ENCODE data around the gene LMF2. TPM values are rescaled to one million over a fixed set of nuclear protein-coding genes. Genes with fewer than 3 reads are reported as not detected.

The LMF2 gene
- total RNA-seq, 4 donors from 2014 or later, result 50.8 to 54.9 (median 51.7) TPM

DNA sequence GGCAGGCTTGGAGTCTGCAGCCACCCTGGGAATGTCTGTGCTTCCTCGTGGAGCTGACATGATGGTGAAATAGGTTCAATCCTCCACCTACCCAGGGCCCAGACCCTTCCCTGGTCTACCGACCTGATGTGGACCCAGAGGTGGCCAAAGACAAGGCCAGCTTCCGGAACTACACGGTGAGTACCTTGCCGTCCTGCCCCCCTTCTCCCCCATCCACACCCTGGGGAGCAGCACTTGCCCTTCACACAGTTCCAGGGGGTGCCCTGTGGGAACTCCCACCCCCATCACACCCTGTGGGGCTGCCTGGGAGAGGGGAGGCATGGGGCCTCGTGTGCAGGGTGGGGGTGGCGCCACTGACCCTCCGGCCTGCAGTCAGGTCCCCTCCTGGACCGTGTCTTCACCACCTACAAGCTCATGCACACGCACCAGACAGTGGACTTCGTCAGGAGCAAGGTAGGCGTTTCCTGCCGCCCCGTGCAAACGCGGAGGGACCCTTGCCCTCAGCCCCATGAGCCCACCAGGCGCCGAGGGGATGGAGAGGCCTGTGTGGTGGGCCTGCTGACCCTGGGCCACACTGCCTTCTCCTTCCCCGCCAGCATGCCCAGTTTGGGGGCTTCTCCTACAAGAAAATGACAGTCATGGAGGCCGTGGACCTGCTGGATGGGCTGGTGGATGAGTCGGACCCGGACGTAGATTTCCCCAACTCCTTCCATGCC is 20.1 kb downstream of the LMF2 start:
- DNase-seq (ENCODE audit: low spot score), result no peak
- no peak for TF ChIP-seq CTCF (IDR thresholded peaks at IDR 0.05)
- no peak for ATAC-seq (ENCODE audit: low FRiP score)

- no peak for ATAC-seq (ENCODE audit: low FRiP score)
- TF ChIP-seq CTCF (IDR thresholded peaks at IDR 0.05), result no peak
- no peak for DNase-seq (ENCODE audit: low spot score)
These were observed 20.8 kb downstream of the LMF2 start, which contains the start of gene MIOX for GRCh38 chr22:50486561-50487289. Gene MIOX (plus strand): TSS chr22:50486859. CDS start chr22:50486898, 39 bp downstream.

GRCh38 chr22:50485221-50486131 is 22.0 kb downstream of the LMF2 start:
- TF ChIP-seq CTCF (IDR thresholded peaks at IDR 0.05), result no peak
- ATAC-seq (ENCODE audit: low FRiP score) (no peak), DNase-seq (ENCODE audit: low spot score) (no peak)

- TF ChIP-seq CTCF (IDR thresholded peaks at IDR 0.05), result no peak
- no peak for DNase-seq (ENCODE audit: low spot score)
These were observed 23.3 kb downstream of the LMF2 start for GRCh38 chr22:50483977-50484853.

GRCh38 chr22:50483556-50483955 is 23.9 kb downstream of the LMF2 start:
- DNase-seq (ENCODE audit: low spot score), result no peak
- no peak for TF ChIP-seq CTCF (IDR thresholded peaks at IDR 0.05)
- no peak for ATAC-seq (ENCODE audit: low FRiP score)

More at GRCh38 chr22:50483977-50484853, 23.3 kb downstream of the LMF2 start:
- ATAC-seq (ENCODE audit: low FRiP score), result no peak

GRCh38 chr22:50483106-50483505 is 24.4 kb downstream of the LMF2 start:
- DNase-seq (ENCODE audit: low spot score) (no peak), ATAC-seq (ENCODE audit: low FRiP score) (no peak)
- TF ChIP-seq CTCF (IDR thresholded peaks at IDR 0.05), result no peak

Data from omental fat pad (tissue), 4 donors.